ENCODE data around the gene E2F3. TPM values are rescaled to one million over a fixed set of nuclear protein-coding genes. Genes with fewer than 3 reads are reported as not detected.

The E2F3 gene
- polyA plus RNA-seq, 3 donors: 7.5 to 14.6 (median 8.9) TPM

GRCh38 chr6:20455251-20455940 lies 53.7 kb downstream of the E2F3 start:
- Mint-ChIP-seq H3K4me1 (peaks cover 43% of the 10 kb centered on the region), H3K36me3 (peaks cover 17 to 43% of the 10 kb centered on the region in 2 donors), H3K27ac (peak overlapping the region in 4 of 7 donors; percentile 27 to 66 (median 54)), H3K27me3 (ENCODE audit: low read depth in 3 of 3) (no peaks in the 10 kb centered on the region), H3K9me3 (peaks cover 0 to 1% (median 0%) of the 10 kb centered on the region in 7 donors), H3K4me3 (no peak overlapping the region)
- peaks cover 100% of the 10 kb centered on the region for H3K79me2 ChIP-seq (ENCODE audit: insufficient read depth, low read length)
- H3K27me3 ChIP-seq (ENCODE audit: control insufficient read depth in 2 of 2, insufficient read depth in 2 of 2, low read length in 2 of 2): no peaks in the 10 kb centered on the region
- TF ChIP-seq CTCF (IDR thresholded peaks at IDR 0.05): no peak
- WGBS (ENCODE audit: insufficient coverage): no CpG with 5 or more reads among the region's 5 CpGs
- H3K4me1 ChIP-seq (ENCODE audit: control insufficient read depth in 1 of 2, insufficient read depth in 2 of 2, low read length in 2 of 2): peaks cover 10 to 26% of the 10 kb centered on the region in 2 donors
- peaks cover 0 to 20% of the 10 kb centered on the region in 2 donors for H3K36me3 ChIP-seq (replicated peaks in 1 of 2; ENCODE audit: control insufficient read depth in 1 of 2, insufficient read depth in 2 of 2, low read length in 2 of 2)
- intact Hi-C loops (cut with micrococcal nuclease): no loop called here
- H3K27ac ChIP-seq (ENCODE audit: low read depth in 1 of 2, low read length in 2 of 2): peak overlapping the region in 1 of 2 donors; percentile 43
- H3K4me3 ChIP-seq (replicated peaks in 1 of 3; ENCODE audit: low read depth in 2 of 3, low read length in 3 of 3): no peak overlapping the region
- H4K20me1 ChIP-seq (ENCODE audit: insufficient read depth, low read length): peaks cover 80% of the 10 kb centered on the region
- no peak overlapping the region for H3K4me2 ChIP-seq (replicated peaks; ENCODE audit: extremely low read depth, low read length, poor library complexity, severe bottlenecking)
- no peaks in the 10 kb centered on the region for H3K9me3 ChIP-seq (replicated peaks in 1 of 2; ENCODE audit: control insufficient read depth in 1 of 2, insufficient read depth in 1 of 2, low read length in 2 of 2)
- DNase-seq: no peak
- no peak overlapping the region for H2AFZ ChIP-seq (ENCODE audit: insufficient read depth, low read depth, low read length, poor library complexity, severe bottlenecking)
- no peak overlapping the region for H3K9ac ChIP-seq (ENCODE audit: insufficient read depth, low read length, poor library complexity, severe bottlenecking)

GRCh38 chr6:20458027-20458894 lies 56.6 kb downstream of the E2F3 start:
- Mint-ChIP-seq H3K27ac (peak overlapping the region; percentile 25 to 81 (median 72)), H3K36me3 (peaks cover 18 to 52% of the 10 kb centered on the region in 2 donors), H3K9me3 (peaks cover 0 to 1% (median 0%) of the 10 kb centered on the region in 7 donors), H3K4me1 (peaks cover 46% of the 10 kb centered on the region), H3K27me3 (ENCODE audit: low read depth in 3 of 3) (no peaks in the 10 kb centered on the region), H3K4me3 (no peak overlapping the region)
- intact Hi-C loops (cut with micrococcal nuclease): no loop called here
- TF ChIP-seq CTCF (IDR thresholded peaks at IDR 0.05): no peak
- Histone ChIP-seq H3K9me3 (replicated peaks in 1 of 2; ENCODE audit: control insufficient read depth in 1 of 2, insufficient read depth in 1 of 2, low read length in 2 of 2) (no peaks in the 10 kb centered on the region), H3K4me2 (replicated peaks; ENCODE audit: extremely low read depth, low read length, poor library complexity, severe bottlenecking) (no peak overlapping the region), H3K4me1 (ENCODE audit: control insufficient read depth in 1 of 2, insufficient read depth in 2 of 2, low read length in 2 of 2) (peaks cover 20 to 35% of the 10 kb centered on the region in 2 donors), H3K79me2 (ENCODE audit: insufficient read depth, low read length) (peaks cover 100% of the 10 kb centered on the region), H3K36me3 (replicated peaks in 1 of 2; ENCODE audit: control insufficient read depth in 1 of 2, insufficient read depth in 2 of 2, low read length in 2 of 2) (peaks cover 0 to 20% of the 10 kb centered on the region in 2 donors), H4K20me1 (ENCODE audit: insufficient read depth, low read length) (peaks cover 56% of the 10 kb centered on the region), H2AFZ (ENCODE audit: insufficient read depth, low read depth, low read length, poor library complexity, severe bottlenecking) (no peak overlapping the region), H3K27me3 (ENCODE audit: control insufficient read depth in 2 of 2, insufficient read depth in 2 of 2, low read length in 2 of 2) (no peaks in the 10 kb centered on the region), H3K27ac (ENCODE audit: low read depth in 1 of 2, low read length in 2 of 2) (peak overlapping the region in 1 of 2 donors; percentile 64), H3K9ac (ENCODE audit: insufficient read depth, low read length, poor library complexity, severe bottlenecking) (no peak overlapping the region), H3K4me3 (replicated peaks in 1 of 3; ENCODE audit: low read depth in 2 of 3, low read length in 3 of 3) (no peak overlapping the region)
- 80% methylated on average over 1 of the region's 8 CpGs for WGBS (ENCODE audit: insufficient coverage)
- DNase-seq: no peak

Data from CD14-positive monocyte (primary cell).